Calu3 (cell line): ENCODE results near the gene MCM10. TPM values are rescaled to one million over a fixed set of nuclear protein-coding genes. Genes with fewer than 3 reads are reported as not detected.

Experiments
- BruUV-seq: library from RNA; stranded (reverse); fragments of 400-500 nt; replicated peaks from 2 replicates; lab custom pipeline; 2021; lab: Mats Ljungman, UMichigan
- CTCF ChIA-PET: fragments of 300-600 bp; sonication (Branson Sonifier 250); formaldehyde crosslinking; loops from one replicate; lab custom pipeline; 2022; ENCODE audit warnings: antibody characterized with exemption; lab: Charles Lee
- DNase-seq: peaks from one replicate; pipeline ENCODE4 v3.0.0; 2022
- H3K27ac Mint-ChIP-seq: one replicate; pipeline ENCODE4 v1.8.0; 2022; ENCODE audit warnings: mixed read lengths; ENCODE audit not compliant: unreplicated experiment
- H3K27me3 Mint-ChIP-seq: one replicate; pipeline ENCODE4 v1.8.0; 2022; ENCODE audit warnings: mixed read lengths; ENCODE audit not compliant: unreplicated experiment
- H3K36me3 Mint-ChIP-seq: one replicate; pipeline ENCODE4 v1.8.0; 2022; ENCODE audit warnings: mild to moderate bottlenecking, moderate library complexity, mixed read lengths; ENCODE audit not compliant: insufficient read depth, unreplicated experiment
- H3K4me1 Mint-ChIP-seq: one replicate; pipeline ENCODE4 v1.8.0; 2022; ENCODE audit warnings: mild to moderate bottlenecking, low read depth, mixed read lengths; ENCODE audit not compliant: unreplicated experiment
- H3K4me3 Mint-ChIP-seq: one replicate; pipeline ENCODE4 v1.8.0; 2022; ENCODE audit warnings: mild to moderate bottlenecking, low read depth, moderate library complexity, mixed read lengths; ENCODE audit not compliant: unreplicated experiment
- H3K9me3 Mint-ChIP-seq: one replicate; pipeline ENCODE4 v1.8.0; 2022; ENCODE audit warnings: low read depth, mixed read lengths; ENCODE audit not compliant: unreplicated experiment
- CTCF ChIP-seq: fragments of 200-600 bp; IDR thresholded peaks from one replicate; pipeline ENCODE4 v1.8.0; 2022; ENCODE audit warnings: antibody characterized with exemption; ENCODE audit not compliant: unreplicated experiment
- intact Hi-C: fragments of 100-400 bp; cut with micrococcal nuclease; formaldehyde crosslinking; loops from one replicate; pipeline ENCODE4 v1.10.0; 2022; ENCODE audit not compliant: unreplicated experiment
- total RNA-seq: library from RNA; stranded (reverse); gene quantifications from 2 replicates; pipeline ENCODE4 v1.2.3, GENCODE V29; 2022

MCM10 gene
- total RNA-seq, 1 experiment from 2014 or later: 49.3 TPM

GRCh38 chr10:13253726-13254125 is 92.4 kb downstream of the MCM10 start:
- DNase-seq: no peak
- H3K27ac Mint-ChIP-seq: no peak overlapping the region
- intact Hi-C loops: no loop called here
- no peaks in the 10 kb centered on the region for H3K27me3 Mint-ChIP-seq
- TF ChIP-seq CTCF: no peak
- no peak overlapping the region for H3K4me3 Mint-ChIP-seq
- no TSS peak for BruUV-seq
- H3K4me1 Mint-ChIP-seq: no peaks in the 10 kb centered on the region
- CTCF ChIA-PET: no interaction called here
- no peaks in the 10 kb centered on the region for H3K9me3 Mint-ChIP-seq
- H3K36me3 Mint-ChIP-seq: no peaks in the 10 kb centered on the region

GRCh38 chr10:13256627-13257026 is 95.3 kb downstream of the MCM10 start:
- Mint-ChIP-seq H3K4me3 (no peak overlapping the region), H3K4me1 (no peaks in the 10 kb centered on the region), H3K36me3 (no peaks in the 10 kb centered on the region), H3K27me3 (no peaks in the 10 kb centered on the region), H3K9me3 (no peaks in the 10 kb centered on the region), H3K27ac (no peak overlapping the region)
- CTCF ChIA-PET: interaction anchor here (0.6 kb wide), 1 partner anchor 408 kb away, joined by 3 read pairs; no protein-coding TSS in a partner anchor
- DNase-seq: no peak
- BruUV-seq: no TSS peak
- intact Hi-C loops: no loop called here
- no peak for TF ChIP-seq CTCF

- CTCF ChIA-PET: no interaction called here
- H3K36me3 Mint-ChIP-seq: no peaks in the 10 kb centered on the region
- H3K4me1 Mint-ChIP-seq: no peaks in the 10 kb centered on the region
- no peak for DNase-seq
- no TSS peak for BruUV-seq
- H3K9me3 Mint-ChIP-seq: no peaks in the 10 kb centered on the region
- H3K4me3 Mint-ChIP-seq: no peak overlapping the region
- intact Hi-C loops: no loop called here
- H3K27ac Mint-ChIP-seq: no peak overlapping the region
- H3K27me3 Mint-ChIP-seq: peaks cover 2% of the 10 kb centered on the region
- no peak for TF ChIP-seq CTCF
Observed at GRCh38 chr10:13257621-13258140, 96.3 kb downstream of the MCM10 start.

Other genes with a start within 250 kb of the MCM10 start
- not detected in 2 replicates for gene CCDC3, start 159.8 kb upstream of the MCM10 start, total RNA-seq
- gene OPTN, start 61.4 kb upstream of the MCM10 start, total RNA-seq: 48.9 and 60.6 TPM in 2 replicates
- gene UCMA, start 72.8 kb downstream of the MCM10 start, total RNA-seq: not detected in 2 replicates
- 26.7 and 30.4 TPM in 2 replicates for gene PHYH, start 138.5 kb downstream of the MCM10 start, total RNA-seq
- gene SEPHS1, start 186.7 kb downstream of the MCM10 start, total RNA-seq: 50.1 and 61.8 TPM in 2 replicates